Dermis microvascular lymphatic vessel endothelial cell (primary cell): ENCODE results near the gene ACBD7. TPM values are rescaled to one million over a fixed set of nuclear protein-coding genes. Genes with fewer than 3 reads are reported as not detected.

ENCODE experiments used
- DNase-seq, 2 donors: peaks; one replicate each; pipeline versions ENCODE4 v3.0.0 to v3.0.0-alpha.2; 2010; ENCODE audit warnings: low read depth in 2 of 2
- total RNA-seq: library from RNA; depleted of rRNA; stranded (reverse); fragments of >200 nt; gene quantifications from 2 replicates; pipeline ENCODE4 v1.2.1, GENCODE V29; 2014

The ACBD7 gene
- total RNA-seq, 1 donor from 2014 or later: 3.1 TPM

DNA sequence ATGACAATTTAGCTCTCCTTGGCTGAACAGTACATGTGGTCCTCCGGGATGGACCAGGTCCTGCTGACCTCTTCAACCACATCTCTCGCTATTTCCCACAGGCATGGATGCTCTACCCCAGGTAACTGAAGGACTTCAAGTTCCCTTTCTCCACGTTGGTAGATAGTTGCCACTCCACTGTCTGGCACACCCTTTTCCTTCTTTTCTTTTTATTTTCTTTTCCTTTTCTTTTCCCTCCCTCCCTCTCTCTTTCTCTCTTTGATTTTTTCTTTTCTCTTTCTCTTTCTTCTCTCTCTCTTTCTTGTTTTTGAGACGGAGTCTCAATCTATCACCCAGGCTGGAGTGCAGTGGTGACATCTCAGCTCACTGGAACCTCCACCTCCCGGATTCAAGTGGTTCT is 2.8 kb upstream of the ACBD7 start:
- no peak for DNase-seq

DNA sequence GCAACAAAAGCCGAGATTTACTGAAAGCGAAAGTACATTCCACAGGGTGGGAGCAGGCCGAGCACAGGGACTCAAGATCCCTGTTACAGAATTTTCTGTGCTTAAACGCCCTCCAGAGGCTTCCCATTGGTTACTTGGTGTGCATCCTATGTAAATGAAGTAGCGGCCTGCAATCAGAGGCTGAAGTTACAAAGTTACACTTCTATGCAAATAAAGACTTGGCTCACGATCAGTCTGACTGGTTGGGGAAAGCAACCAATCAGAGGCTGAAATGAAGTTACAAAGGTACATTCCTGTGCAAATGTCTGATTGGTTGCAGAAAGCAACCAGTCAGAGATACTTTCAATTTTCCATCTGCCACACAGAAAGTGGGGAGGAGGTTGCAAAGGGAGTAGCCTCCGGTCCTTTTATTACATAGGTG is 4.1 kb downstream of the ACBD7 start:
- peak; percentile 96 to 97 for DNase-seq

DNA sequence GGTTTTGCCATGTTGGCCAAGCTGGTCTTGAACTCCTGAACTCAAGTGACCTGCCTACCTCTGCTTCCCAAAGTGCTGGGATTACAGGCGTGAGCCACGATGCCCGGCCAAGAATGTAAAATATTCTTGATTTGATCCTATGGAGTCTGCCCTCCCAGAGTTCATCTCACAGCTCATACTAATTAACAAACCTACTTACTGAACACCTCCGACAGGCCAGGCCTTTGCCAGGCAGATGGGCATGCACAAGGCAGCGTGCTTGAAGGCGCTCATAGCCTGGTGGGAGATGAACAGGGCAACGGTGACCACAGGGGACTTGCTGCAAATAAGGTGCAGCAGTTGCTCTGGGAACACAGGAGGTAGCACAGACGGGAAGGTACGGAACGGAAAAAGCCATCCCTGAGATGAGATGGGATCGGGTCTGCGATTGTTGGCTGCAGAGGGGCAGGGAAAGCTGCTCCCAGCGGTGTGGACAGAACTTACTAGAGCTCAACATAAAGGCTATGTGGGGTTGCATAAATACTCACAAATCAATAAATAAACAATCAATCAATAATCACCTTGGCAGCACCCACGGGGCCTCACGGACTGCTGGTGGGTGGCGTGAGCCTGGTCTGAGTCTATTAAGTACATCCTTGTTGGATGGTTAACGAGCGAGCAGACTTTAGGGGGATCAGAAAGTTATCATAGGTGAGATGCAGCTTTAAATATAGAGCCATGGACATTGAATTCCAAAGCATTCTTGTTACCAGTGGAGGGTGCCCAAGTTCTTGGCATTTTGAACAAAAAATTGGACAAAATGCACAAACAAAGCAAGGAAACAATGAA is 4.7 kb downstream of the ACBD7 start:
- DNase-seq: no peak

DNA sequence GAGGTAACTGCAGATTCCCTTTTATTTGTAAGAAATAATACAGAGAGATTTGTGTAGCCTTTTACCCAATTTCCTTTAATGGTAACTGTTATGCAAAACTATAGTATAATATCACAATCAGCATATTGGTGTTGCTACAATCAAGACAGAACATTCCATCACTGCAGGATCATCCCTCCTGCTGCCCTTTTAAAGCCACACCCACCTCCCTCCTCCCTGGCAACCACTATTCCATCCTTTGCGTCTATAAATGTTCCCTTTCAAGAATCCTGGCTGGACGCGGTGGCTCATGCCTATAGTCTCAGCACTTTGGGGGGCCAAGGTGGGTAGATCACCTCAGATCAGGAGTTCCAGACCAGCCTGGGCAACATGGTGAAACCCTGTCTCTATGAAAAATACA is 13.2 kb downstream of the ACBD7 start:
- DNase-seq: no peak

DNA sequence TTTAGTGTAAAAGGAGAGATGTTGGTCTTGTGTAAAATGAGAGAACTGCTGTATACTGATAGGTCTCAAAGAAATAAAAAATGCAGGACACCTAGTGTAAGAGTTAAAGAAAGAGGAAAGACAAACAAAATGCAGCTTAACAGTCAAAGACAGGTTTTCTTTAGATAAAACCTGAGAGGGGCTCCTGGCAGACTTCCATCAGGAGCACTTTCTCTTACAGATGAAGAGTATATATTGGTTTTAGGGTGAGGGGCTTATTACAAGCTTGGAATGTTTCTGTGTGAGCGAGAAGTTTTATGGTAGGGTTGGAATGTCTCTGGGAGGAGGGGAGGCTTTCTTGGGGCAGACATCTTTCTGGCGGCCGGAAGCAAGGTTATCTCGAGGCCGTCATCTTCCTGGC is 16.2 kb downstream of the ACBD7 start:
- DNase-seq: no peak

DNA sequence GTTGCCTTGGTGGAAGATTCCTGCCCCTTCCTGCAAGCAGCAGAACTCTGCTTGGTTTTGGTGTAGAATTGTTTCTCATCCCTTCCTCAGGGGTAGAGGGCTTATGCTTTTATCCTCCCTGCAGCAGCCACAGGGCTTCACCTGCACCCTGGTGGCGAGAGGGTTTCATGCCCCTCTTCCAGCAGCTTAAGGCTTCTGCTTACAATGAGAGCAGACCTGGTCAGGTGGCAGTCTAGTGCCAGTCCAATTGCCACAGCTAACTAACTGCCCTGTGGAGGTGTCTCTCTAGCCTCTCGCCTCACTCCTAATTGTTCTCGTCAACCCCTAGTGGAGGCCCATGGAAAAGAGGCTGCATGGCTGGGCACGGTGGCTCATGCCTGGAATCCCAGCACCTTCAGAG is 19.3 kb downstream of the ACBD7 start:
- DNase-seq: no peak

DNA sequence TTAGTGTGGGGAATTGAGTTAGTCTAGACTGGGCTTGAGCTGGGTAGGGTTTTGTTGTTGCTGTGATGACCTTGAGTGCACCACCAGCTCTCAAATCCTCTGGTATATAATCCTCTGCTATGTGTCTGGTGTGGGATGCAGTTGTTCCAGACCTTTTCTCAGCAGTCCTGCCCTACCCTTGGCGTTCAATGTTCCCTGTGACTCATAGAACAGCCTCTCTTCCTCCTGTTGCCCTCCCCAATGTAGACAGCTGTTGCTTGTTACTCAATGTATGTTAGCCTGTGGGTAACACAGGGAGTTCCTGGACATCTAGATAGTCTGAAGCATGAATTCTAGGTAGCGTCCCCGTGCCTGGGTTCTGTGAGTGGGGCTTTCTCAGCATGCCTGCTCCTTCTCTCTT is 19.8 kb downstream of the ACBD7 start:
- DNase-seq: no peak

DNA sequence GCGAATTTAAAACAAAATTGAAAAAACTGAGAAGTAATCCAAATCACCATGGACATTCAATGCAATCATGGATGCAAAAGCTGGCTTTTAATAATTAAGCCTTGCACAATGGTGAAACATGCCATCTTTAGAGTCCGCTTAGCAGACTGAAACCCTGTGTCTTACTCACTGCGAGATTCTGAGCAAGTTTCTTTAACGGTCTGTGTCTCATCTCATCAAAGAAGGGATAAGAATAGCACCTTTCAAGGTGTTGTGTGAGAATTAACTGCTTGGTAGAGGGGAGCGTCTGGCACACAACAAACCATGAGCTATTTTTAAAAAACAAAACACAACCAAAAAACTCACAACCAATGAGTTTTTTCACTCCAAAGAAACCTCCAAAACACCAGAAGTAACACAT is 21.4 kb downstream of the ACBD7 start:
- DNase-seq: no peak

DNA sequence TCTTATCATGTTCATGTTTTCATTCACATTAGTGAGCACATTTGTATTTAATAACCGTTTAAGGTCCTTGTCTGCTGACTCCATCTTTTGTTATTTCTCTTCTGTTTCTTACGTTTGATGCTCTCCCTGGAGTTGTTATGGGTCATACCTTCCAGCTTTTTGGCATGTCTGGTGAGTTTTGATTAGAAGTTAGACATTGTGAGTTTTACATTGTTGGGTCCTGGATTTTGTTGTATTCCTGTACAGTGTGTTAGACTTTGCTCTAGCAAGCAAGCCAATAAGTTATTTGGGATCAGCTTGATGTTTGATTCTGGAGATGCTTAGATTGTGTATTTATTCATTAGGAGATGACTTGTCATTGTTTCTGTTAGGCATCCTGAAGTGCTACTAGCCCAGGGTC is 27.9 kb downstream of the ACBD7 start:
- no peak for DNase-seq

DNA sequence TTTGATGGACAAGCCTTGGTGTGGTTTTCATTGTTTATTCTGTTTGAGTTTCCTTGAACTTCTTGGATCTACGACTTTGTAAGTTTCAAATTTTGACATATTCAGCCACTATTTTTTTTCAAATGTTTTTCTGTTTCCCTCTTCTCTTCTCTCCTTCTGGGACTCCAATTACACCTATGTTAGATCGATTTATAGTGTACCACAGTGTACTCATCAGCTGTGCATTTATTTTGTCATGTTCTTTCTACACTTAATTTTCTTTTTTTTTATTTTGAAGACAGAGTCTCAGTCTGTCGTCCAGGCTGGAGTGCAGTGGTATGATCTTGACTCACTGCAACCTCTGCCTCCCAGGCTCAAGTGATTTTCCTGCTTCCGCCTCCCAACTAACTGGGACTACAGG is 28.7 kb downstream of the ACBD7 start:
- DNase-seq: no peak

DNA sequence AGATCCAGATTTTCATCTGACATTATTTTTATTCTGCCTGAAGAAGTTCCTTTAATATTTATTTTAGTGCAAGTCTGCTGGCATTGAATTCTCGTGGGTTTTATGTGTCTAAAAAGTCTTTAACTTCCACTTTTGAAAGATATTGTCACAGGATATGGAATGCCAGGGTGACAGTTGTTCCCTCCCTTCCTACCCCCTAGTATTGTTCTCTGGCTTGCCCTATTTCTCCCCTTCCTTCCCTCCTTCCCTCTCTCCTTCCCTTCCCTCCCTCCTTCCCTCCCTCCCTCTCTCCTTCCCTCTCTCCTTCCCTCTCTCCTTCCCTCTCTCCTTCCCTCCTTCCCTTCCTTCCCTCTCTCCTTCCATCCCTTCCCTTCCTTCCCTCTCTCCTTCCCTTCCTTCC is 29.9 kb downstream of the ACBD7 start:
- no peak for DNase-seq

DNA sequence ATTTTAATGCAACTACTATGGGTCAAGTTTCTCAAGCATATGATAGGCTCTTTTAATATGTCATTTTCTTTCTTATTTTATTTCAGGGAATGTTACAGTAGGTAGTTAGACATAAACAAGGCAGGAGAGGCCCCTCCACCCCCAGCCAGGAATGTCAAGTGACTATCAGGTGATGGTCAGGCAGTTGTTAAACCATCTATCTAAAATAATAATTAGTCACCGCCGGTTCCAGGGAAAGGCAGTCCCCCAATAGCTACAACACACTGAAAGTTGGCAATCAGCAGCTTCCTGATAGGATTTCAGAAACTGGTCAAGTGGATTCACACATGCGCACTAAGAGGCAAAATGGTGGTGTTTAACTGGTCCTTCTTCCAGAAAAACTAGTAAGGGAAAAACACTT is 35.5 kb downstream of the ACBD7 start:
- DNase-seq: no peak

DNA sequence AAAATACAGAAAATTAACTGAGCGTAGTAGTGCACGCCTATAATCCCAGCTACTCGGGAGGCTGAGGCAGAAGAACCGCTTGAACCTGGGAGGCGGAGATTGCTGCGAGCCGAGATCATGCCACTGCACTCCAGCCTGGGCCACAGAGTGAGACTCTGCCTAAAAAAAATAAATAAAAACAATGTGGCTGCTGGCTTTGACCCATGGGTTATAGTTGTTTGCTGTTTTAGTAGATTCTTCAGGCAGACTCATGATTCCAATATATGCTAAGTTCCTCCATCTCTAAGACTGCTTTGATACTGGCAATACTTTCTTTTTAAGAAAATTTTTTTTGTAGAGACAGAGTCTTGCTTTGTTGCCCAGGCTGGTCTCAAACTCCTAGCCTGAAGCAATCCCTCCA is 36.5 kb downstream of the ACBD7 start:
- no peak for DNase-seq

DNA sequence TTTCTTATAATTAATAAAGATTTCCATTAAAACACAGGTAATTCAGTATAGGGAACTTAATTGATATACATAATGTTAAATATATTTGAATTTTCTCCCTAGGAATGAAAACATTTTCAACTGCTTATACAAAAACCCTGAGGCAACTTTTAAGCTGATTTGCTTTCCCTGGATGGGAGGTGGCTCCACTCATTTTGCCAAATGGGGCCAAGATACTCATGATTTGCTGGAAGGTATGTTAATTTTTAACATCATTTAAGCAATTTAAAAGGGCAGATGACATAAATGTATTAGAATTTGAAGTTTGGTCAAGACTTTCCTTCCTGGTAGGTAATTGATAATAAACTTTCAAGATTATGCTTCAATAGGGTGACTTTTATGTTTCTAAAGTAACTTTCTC is 39.0 kb downstream of the ACBD7 start:
- DNase-seq: no peak

DNA sequence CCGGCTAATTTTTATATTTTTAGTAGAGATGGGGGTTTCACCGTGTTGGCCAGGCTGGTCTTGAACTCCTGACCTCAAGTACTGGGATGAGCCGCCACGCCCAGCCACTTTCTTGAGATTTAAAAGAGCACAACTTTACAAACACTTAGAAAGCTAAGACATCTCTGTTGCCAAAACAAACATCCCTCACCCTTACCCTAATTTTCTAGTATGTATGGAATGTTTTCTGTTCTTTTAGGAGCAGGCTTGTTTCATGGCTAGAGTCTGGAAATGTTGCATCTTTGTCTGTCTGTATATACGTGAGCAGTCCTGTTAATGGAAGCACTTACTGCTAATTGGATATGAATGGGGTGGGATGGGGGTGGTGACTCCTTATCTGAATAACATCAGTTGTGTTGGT is 42.0 kb downstream of the ACBD7 start:
- DNase-seq: no peak

DNA sequence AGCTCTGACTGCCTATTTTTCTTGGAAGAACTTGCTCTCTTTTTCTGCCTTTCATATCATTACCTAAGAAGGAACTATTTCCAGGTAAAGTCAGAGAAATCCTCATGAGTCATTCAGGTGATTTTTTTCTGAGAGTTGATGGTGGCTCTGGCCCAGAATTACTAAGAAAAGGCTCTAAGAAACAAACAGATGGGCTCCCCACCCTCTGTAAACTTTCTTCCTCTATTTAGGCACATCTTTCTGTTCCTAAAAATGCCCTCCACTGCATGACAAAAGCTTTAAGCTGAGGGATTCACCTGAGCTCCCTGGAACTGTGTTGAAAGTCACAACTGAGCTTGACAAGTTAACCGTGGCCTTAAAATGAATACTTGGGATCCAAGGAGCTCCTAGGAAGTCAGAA is 43.2 kb downstream of the ACBD7 start:
- DNase-seq: no peak

DNA sequence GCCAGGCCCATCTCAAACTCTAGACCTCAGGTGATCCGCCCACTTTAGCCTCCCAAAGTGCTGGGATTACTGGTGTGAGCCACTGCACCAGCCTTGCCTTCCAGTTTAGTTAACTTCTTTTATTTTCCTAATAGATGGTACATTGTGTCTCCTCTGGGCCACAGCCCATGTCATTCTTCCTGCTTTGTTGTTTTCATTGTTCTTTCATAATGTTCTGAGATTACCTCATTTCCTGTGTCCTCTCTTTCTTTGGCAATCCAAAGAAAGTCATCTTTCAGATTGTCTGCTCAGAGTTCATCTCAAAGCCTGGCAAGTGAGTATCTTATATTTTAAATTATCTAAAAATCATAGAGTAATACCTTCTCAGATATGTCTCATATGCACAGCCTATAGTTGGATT is 44.9 kb downstream of the ACBD7 start, which contains the start of gene OLAH:
Gene OLAH (plus strand): TSS at position 270 of the 400 bp plus-strand sequence. CDS start 3,346 bp downstream, outside the sequence.
- DNase-seq: peak in 1 of 2 donors; percentile 6

DNA sequence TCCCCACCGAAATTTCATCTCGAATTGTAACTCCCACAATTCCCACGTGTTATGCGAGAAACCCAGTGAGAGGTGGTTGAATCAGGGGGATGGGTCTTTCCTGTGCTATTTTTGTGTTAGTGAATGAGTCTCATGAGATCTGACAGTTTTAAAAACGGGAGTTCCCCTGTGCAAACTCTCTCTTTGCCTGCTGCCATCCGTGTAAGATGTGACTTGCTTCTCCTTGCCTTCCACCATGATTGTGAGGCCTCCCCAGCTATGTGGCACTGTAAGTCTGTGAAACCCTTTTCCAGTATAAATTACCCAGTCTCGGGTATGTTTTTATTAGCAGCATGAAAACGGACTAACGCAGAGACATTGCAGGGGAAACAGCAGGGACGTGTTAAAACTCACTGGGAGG is 50.2 kb downstream of the ACBD7 start:
- no peak for DNase-seq

DNA sequence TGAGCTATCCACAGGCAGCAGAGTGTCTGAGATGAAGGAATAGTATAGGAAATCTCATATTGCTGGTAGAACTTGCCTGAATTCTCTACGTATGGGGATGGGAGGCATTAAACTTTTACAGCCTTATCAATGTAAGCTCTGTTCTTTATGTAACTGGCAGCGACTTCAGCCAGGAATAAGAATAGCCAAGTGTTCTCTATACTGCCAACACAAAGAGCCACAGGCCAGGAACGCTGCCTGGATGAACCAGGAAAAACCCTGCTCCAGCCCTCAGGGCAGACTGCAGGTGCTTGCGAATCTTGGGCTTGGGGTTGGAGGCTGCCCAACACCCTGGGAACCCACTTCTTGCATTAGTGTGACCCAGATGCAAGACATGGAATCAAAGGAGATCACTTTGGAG is 50.9 kb downstream of the ACBD7 start:
- DNase-seq: no peak

DNA sequence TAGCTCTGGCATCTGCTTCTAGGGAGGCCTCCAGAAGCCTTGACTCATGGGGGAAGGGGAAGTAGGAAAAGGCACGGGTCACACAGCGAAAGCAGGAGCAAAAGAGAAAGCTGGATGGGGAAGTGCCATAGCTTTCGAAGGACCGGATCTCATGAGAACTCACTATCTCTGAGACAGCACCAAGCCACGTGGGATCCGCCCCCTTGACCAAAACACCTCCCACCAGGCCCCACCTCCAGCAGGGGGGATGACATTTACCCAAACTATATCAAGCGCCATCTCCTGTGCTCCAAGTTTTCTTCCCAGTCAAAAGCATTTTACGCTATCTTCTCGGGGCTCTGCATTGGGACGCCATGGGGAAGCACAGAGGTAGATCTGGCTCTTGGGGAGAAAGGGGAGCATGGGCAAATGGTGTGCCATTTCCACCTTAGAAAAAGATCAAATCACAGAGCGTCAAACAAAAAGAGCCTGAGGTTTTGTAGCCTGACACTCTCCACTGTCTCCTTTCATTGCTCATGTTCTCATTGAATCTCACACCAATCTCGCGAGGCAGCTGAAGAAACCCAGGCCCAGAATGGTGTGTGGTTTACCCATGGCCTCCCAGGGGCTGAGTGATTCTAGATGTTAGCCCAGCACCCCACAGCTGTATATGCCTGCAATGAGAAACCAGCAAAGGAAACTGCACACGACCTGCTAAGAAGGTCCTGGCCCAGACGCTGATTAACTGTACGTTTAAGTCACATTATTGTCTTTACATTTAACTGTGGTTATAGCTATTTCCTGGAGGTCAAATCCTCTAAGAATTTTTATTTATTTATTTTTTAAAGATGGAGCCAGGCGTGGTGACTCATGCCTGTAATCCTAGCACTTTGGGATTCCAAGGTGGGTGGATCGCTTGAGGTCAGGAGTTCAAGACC is 52.9 kb downstream of the ACBD7 start:
- DNase-seq: peak in 1 of 2 donors; percentile 78

DNA sequence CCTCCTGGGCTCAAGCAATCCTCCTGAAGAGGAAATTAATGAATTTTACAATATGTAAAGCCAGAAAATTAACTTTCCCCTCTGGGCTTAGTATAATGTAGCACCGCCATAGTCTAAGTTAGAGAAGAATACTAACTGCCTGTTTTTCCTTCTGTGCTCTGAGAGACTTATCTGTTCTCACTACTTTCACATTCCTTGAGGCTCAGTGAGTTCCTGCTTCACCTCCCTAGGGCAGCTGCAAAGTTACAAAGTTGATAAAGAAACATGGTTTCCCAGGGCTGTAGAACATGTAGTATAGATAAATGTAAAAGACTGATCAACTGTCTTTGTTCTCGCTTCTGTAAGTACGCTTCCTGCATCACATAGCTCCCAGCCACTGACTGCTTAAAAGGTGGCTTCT is 60.8 kb downstream of the ACBD7 start:
- DNase-seq: no peak
